G401.6 (cell line): ENCODE measurements around the gene SPANXC.
"Not testable (repeated sequence)": the region's sequence is repeated elsewhere in the genome, so short reads cannot be mapped to it uniquely, and the experiment has no call there.

Source experiments
- FAIRE-seq: peaks from 2 replicates; lab custom pipeline; 2012; peaks lifted over from hg19 to GRCh38; lab: Jason Lieb, UNC

Gene SPANXC, protein sequence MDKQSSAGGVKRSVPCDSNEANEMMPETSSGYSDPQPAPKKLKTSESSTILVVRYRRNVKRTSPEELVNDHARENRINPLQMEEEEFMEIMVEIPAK

DNA sequence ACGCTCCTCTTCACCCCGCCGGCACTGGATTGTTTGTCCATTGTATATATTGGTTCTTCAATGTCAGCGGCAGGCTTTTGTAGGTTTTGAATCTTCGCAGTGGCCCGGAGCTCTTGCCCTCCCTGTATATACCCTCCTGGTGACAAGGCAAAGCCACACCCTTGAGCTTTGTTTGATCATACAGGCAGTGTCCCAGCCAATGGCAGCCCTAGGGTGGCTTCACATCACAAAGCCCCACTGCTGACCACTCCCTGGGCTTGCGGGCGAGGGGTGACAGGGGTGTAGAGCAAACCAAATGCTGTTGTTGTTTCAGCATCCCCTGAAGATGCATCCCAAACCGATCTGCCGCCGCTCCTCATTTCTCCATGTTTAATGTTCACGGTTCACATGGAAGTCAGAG, at the start of gene SPANXC:
Gene SPANXC (minus strand): TSS at position 101 of the 400 bp plus-strand sequence. CDS start 60 bp downstream, at position 41.
- FAIRE-seq: not testable (repeated sequence)

DNA sequence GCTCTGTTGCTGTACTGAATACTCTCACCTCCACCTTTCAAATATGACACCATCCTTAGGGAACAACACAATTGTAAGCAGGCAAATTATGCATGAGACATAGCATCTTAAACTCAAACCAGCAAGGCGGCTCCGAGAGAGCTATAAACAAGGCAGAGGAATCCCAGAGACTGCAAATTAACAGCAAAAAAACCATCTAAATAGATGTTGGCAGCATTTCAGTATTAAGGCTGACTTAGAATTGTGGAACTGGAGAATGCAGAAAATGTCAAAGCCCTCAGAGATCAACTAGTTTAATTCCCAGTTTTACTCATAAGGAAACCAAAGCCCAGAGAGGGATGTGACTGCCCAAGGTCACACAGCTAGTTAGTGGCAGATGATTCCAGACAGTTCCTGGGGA, 37.2 kb upstream of the SPANXC start:
- FAIRE-seq: no peak

DNA sequence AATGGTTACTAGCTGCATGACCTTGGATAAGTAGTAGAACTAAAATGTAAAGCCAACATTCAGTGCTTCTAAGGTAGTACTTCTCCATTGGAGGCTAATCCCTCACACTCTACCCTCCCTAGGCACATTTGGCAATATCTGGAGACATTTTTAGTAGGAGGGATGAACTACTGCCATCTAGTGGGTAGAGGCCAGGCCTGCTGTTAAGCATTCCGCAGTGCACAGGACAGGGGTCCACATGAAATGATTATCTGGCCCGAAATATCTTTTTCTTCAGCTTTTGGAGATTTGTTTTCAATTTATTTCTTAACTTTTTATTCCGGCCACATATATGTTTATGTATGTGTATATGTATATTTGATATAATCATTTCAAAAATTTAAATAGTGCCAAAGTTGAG, 36.0 kb upstream of the SPANXC start:
- FAIRE-seq: no peak

DNA sequence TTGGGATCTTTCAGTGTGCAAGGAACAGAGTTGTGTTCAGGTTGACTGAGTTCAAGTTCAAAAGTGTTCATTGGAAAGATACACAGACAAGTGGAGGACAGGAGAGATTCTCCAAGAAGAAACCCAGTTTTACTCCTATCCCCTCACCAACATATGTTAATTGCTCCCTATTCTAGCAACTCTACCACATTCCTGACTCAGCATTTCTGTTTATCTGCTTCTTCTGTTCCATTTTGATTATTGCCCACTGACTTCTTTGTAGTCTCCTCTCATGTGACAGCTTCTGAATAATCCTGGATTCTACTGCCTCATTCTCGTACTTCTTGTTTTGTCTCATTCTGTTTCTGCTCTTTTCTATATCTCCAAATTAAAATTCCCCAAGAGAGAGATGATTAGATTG, 15.8 kb upstream of the SPANXC start:
- no peak for FAIRE-seq

DNA sequence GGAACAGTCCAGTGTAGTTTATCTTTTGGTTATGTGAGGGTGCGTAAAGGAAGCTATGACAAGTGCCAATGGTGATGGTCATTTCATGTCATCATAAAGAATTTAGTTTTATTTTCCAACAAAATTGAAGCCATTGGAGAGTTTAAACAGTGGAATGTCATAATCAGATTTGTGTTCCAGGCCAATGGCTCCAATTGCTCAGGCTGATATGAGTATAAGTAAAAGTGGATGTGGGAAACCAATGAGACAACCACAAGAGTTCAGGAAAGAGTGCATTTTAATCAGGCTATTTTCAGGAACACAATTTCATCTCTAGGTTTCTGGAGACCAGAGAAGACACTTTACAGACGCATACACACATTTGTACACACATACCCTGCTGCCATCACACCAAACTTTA, 20.7 kb downstream of the SPANXC start:
- FAIRE-seq: no peak

DNA sequence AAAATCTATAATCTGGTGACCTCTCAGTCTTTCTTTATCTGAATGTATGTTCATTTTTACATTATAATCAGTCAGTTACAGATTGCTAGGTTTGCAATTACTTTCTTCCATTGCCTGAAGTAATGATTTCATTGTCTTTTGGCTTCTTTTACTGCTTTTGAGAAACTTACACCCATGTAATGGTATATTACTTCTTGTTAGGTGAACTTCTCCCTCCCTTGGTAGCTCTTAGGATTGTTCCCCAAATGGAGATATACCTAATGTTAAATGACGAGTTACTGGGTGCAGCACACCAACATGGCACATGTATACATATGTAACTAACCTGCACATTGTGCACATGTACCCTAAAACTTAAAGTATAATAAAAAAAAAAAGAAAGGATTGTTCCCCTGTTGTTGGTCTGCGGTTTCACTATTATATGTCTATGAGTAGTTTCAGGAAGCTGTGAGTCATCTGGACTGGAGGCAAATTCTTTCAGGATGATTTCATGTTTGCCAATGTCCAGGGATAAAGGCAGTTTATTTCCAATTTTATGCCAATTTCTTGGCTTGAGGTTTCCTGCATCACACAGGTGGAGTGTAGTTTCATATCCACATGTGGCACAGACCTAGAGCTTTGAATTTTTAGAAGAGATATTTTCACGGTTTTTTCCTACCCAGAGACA, 21.8 kb downstream of the SPANXC start:
- FAIRE-seq: no peak

DNA sequence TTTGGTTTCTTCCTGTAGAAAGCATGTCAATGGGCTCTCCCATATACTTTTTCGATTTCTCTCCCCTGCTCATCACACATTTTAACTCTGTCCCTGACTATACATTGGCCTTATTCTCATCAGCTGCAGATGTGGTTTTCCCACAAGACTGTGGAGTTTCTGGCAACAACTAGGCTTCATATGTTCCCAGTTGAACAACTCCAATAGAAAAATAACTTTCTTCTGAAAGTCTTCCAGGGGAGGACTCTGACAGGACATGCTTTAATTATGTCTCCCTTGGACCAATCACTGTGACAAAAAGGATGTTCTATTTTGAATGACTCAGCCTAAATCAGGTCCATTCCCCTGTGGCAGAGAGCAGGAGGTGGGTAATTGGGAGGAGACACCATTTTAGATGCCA, 28.1 kb downstream of the SPANXC start:
- FAIRE-seq: no peak

DNA sequence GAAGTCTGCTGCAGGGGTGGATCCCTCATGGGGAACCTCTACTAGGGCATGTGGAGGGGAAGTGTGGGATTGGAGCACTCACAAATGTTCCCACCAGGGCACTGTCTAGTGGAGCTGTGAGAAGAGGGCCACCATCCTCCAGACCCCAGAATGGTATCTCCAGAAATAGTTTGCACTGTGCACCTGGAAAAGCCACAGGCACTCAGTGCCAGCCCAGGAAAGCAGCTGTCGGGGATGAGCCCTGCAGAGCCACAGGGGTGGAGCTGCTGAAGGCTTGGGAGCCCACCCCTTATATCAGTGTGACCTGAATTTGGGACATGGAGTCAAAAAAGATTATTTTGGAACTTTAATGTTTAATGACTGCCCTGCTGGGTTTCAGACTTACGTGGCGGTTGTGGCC, 40.4 kb downstream of the SPANXC start:
- FAIRE-seq: no peak
